GM12801 (cell line): ENCODE measurements around the gene DCUN1D4.

Experiments
- TF ChIP-seq, protein P1 (sequence below): IDR thresholded peaks from one replicate; pipeline ENCODE4 v1.5.1; 2011; ENCODE audit warnings: control low read depth; ENCODE audit not compliant: insufficient read length; ENCODE audit errors: extremely low read depth

DCUN1D4 gene

DNA sequence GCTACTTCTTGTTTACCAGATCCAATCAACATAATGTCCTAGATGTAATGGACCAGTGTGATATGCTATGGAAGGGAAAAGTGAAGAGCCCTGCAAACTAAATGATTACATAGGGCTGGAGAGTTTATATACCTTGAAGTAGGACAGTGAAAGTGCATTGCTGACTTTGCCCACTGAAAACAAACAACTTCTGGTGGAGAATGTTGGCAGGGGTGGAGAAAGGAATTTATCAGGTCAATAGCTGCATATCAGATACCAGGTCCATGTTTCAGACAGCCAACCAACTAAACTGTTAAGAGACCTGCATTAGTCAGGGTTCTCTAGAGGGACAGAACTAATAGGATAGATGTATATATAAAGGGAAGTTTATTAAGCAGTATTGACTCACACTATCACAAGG lies 82.4 kb downstream of the DCUN1D4 start:
- TF ChIP-seq, protein P1, sequence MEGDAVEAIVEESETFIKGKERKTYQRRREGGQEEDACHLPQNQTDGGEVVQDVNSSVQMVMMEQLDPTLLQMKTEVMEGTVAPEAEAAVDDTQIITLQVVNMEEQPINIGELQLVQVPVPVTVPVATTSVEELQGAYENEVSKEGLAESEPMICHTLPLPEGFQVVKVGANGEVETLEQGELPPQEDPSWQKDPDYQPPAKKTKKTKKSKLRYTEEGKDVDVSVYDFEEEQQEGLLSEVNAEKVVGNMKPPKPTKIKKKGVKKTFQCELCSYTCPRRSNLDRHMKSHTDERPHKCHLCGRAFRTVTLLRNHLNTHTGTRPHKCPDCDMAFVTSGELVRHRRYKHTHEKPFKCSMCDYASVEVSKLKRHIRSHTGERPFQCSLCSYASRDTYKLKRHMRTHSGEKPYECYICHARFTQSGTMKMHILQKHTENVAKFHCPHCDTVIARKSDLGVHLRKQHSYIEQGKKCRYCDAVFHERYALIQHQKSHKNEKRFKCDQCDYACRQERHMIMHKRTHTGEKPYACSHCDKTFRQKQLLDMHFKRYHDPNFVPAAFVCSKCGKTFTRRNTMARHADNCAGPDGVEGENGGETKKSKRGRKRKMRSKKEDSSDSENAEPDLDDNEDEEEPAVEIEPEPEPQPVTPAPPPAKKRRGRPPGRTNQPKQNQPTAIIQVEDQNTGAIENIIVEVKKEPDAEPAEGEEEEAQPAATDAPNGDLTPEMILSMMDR = no peak

DNA sequence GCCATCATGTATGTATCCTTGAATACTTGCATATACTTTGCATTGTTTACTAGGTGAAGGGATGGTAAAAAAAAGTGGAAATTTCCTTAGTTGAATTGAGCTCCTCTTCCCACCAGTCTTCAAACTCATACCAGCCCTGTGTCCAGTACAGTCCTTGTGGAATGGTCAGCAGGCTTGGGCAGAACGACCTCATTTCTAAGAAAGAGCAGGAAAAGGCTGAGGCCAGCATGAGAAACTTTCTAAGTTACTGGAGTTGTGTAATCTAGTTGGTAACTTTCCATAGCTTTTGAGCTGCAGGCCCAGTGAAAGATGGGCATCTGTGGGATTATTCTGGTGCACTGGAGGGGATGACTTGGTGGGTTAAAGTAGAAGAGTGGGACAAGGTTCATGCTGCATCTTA lies 87.6 kb downstream of the DCUN1D4 start:
- TF ChIP-seq, protein P1 = no peak

DNA sequence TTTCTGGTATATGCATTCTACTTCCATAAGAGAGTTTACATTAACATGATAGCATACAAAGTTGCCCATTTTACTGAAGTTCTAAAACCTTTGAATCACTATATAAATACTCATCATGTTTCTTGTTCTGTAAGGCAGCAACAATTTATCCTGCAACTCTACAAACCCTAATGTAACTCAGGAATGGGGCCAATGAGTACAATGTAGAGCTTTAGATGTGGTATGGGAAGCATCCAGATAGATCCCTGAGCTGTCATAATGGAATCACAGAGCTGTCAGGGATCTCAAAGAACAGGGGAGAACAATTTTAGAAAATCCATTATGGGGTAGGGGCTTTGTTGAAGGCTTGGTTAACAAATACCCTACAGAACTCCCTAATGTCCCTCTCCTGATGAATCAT lies 88.5 kb downstream of the DCUN1D4 start:
- TF ChIP-seq, protein P1 = no peak

GRCh38 chr4:51932261-51932660 lies 89.3 kb downstream of the DCUN1D4 start:
- TF ChIP-seq, protein P1 = no peak

DNA sequence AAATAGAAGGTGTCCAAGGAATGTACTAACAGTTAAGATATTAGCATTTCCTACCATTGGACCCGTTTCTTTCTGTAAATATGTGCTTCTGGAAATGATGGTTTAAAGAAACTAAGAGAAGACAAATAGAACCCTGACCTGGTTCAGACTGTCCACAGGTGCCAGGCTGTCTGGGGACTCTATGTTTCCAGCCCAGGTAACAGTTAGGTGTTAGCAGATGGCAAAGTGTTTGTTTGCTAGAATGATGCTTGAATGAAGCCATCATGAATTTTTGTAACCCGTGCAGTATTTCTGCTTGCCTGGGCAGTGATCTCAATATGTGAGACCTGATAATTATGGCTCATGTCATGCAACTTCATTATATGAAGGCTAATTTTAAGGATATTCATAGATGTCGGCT lies 89.7 kb downstream of the DCUN1D4 start:
- TF ChIP-seq, protein P1 = no peak

DNA sequence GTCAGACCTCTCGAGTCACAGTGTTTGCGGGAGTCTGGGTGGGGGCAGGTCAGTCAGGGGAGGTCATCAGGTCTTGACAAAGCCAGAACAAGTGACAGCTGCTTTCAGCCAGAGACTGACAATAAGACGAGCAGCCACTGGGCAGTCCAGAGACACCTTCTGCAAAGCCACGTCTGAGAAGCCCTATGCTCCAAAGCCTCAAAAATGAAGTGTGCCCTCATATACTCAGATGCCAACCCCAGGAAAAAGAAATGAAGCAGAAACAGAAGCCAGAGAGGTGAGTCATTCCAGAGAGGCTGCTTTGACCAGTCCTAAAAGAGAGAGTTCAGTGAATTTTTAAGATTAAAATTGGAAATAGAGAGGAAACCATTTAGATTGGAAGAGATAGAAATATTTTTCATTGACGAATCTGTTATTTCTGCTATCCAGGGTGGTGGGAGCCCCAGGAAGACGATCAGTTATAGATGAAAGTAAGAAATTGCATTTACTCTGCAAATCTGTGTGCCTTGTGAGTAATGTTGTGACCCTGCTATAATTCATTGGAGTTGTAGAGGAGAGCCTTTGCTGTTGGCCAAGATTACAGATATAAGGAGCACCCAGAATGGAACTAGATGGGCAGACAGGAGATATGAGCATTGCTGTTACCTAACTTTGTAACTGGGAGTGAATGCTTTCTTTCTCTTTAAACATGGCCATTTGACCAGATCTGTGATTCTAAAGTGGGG lies 99.3 kb downstream of the DCUN1D4 start:
- TF ChIP-seq, protein P1 = no peak

DNA sequence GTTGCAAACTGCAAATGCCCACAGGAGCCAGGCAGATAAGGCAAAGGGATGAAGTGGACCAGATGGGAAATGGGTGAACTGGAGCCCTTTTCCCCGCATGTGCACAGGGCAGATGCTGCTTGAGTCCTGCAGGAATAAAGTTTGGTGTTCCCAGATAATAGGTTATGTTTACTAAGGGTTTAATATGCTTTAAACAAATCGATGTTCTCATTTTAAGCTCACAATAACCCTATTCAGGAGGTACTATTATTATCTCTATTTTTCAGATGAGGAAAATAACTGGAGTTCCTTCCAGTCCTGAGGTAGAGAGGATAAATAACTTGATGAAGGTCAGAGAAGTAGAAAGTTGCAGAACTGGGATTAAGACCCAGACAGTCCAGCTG lies 99.9 kb downstream of the DCUN1D4 start:
- TF ChIP-seq, protein P1 = no peak
